ENCODE measurements around the gene PCDH15. TPM values are rescaled to one million over a fixed set of nuclear protein-coding genes. Genes with fewer than 3 reads are reported as not detected.

PCDH15 gene
- total RNA-seq, 2 experiments from 2014 or later = not detected

DNA sequence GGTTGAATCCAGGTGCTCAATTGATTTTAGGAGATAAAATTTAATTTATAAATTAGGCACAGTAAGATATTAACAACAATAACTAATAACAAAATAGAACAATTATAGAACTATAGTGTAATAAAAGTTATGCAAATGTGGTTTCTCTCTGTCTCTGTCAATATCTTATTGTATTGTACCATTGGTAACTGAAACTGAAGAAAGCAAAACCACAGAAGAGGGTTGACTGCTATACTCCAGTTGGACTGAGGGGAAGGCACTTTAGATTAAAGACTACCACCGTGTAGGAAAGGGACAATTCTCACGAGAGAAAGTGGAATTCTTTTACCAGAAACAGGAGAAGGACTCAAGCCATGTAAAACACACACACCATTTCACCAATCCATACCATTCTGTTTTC lies 967.1 kb downstream of the PCDH15 start:
- POLR2A ChIA-PET = no interaction called here
- no peaks in the 10 kb centered on the region for H3K27me3 Mint-ChIP-seq
- intact Hi-C loops (cut with DNase I, micrococcal nuclease) = no loop called here

DNA sequence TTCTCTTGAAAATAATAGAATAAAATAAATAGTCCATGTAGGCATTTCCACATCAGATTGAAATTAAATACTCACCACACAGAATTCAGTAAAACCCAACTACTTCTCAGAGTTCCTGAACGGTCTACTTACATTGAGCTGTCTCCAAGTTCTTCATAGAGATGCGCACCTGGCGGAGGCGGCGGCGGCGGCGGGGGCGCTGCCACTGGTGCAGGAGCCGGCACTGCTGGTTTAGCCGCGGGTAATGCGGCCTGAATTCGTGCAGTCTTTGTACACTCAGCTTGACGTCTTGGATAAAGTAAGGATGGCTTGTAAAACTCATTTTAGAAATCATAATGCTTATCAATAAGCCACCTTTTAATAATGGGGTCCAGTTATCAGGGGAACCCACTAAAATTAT lies 973.8 kb downstream of the PCDH15 start:
- intact Hi-C loops (cut with DNase I, micrococcal nuclease) = no loop called here
- Mint-ChIP-seq H3K27me3 (no peaks in the 10 kb centered on the region), H3K4me1 (ENCODE audit: low read depth) (no peaks in the 10 kb centered on the region), H3K27ac (no peak overlapping the region), H3K4me3 (no peak overlapping the region), H3K9me3 (peaks cover 7% of the 10 kb centered on the region), H3K36me3 (ENCODE audit: low read depth) (no peaks in the 10 kb centered on the region)
- H3K27me3 ChIP-seq (ENCODE audit: control insufficient read depth in 1 of 2, insufficient read depth in 2 of 2, low read length in 2 of 2) = no peaks in the 10 kb centered on the region
- CTCF ChIA-PET = no interaction called here
- TF ChIP-seq CTCF (IDR thresholded peaks at IDR 0.05) = no peak
- no peaks in the 10 kb centered on the region for H3K36me3 ChIP-seq (ENCODE audit: insufficient read depth, low read length)
- no peaks in the 10 kb centered on the region for H3K4me1 ChIP-seq (ENCODE audit: insufficient read depth, low read length)
- DNase-seq (no peak), ATAC-seq (ENCODE audit: poor library complexity) (no peak)
- peaks cover 0 to 4% of the 10 kb centered on the region in 2 experiments for H3K9me3 ChIP-seq (ENCODE audit: control insufficient read depth in 1 of 2, insufficient read depth in 1 of 2, low read length in 2 of 2)
- POLR2A ChIA-PET = no interaction called here
- no peak overlapping the region for H3K27ac ChIP-seq (ENCODE audit: low read depth in 1 of 2, low read length in 2 of 2)
- no peak overlapping the region for H3K4me3 ChIP-seq (ENCODE audit: low read length)

More for the DNA sequence above, 967.1 kb downstream of the PCDH15 start:
- H3K36me3 Mint-ChIP-seq (ENCODE audit: low read depth) = no peaks in the 10 kb centered on the region
- Histone ChIP-seq H3K27me3 (ENCODE audit: control insufficient read depth in 1 of 2, insufficient read depth in 2 of 2, low read length in 2 of 2) (no peaks in the 10 kb centered on the region), H3K4me3 (ENCODE audit: low read length) (no peak overlapping the region), H3K9me3 (ENCODE audit: control insufficient read depth in 1 of 2, insufficient read depth in 1 of 2, low read length in 2 of 2) (no peaks in the 10 kb centered on the region), H3K4me1 (ENCODE audit: insufficient read depth, low read length) (no peaks in the 10 kb centered on the region), H3K27ac (ENCODE audit: low read depth in 1 of 2, low read length in 2 of 2) (no peak overlapping the region), H3K36me3 (ENCODE audit: insufficient read depth, low read length) (no peaks in the 10 kb centered on the region)
- no peak for TF ChIP-seq CTCF (IDR thresholded peaks at IDR 0.05)
- no peak for DNase-seq
- no peak for ATAC-seq (ENCODE audit: poor library complexity)
- no peaks in the 10 kb centered on the region for H3K4me1 Mint-ChIP-seq (ENCODE audit: low read depth)
- no peak overlapping the region for H3K27ac Mint-ChIP-seq
- H3K9me3 Mint-ChIP-seq = peaks cover 6% of the 10 kb centered on the region
- H3K4me3 Mint-ChIP-seq = no peak overlapping the region
- CTCF ChIA-PET = no interaction called here

DNA sequence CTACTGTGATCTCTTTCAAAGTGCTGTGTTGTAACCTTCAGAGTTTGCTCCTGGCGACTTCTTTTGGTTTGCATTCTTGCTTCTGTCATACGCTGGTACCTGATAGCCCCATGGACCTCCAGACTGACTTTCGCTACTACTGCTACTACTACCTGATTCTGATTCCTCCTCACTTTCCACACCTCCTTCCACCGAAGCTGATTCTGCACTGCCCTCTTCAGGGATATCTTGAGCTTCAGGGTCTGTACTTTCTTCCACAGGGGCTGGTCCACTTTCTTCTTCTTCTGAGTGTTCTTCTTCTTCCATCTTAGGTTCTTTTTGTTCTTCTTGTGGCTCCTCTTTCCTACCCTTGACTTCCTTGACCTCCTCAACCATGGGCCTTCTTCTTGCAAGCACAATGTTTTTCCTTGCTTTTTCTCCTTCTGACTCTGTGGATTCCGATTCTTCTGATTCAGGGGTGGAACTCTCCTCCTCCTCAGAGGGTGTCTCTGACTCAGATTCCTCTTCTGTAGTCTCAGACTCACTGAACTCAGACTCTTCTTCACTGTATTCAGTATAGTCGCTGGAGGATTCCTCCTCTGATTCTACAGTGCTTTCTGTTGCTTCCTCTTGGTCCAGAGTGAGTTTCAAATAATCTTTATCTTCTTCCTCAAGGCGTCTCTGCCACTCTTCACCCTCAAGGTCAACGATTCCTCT lies 992.2 kb downstream of the PCDH15 start:
- Histone ChIP-seq H3K27ac (ENCODE audit: low read depth in 1 of 2, low read length in 2 of 2) (no peak overlapping the region), H3K4me3 (ENCODE audit: low read length) (no peak overlapping the region), H3K36me3 (ENCODE audit: insufficient read depth, low read length) (no peaks in the 10 kb centered on the region), H3K9me3 (ENCODE audit: control insufficient read depth in 1 of 2, insufficient read depth in 1 of 2, low read length in 2 of 2) (peaks cover 0 to 4% of the 10 kb centered on the region in 2 experiments), H3K4me1 (ENCODE audit: insufficient read depth, low read length) (no peaks in the 10 kb centered on the region), H3K27me3 (ENCODE audit: control insufficient read depth in 1 of 2, insufficient read depth in 2 of 2, low read length in 2 of 2) (no peaks in the 10 kb centered on the region)
- no peaks in the 10 kb centered on the region for H3K4me1 Mint-ChIP-seq (ENCODE audit: low read depth)
- POLR2A ChIA-PET = no interaction called here
- CTCF ChIA-PET = interaction anchor here (1.4 kb wide), 1 partner anchor 8 kb away, joined by 4 read pairs; no protein-coding TSS in a partner anchor
- H3K9me3 Mint-ChIP-seq = no peaks in the 10 kb centered on the region
- H3K36me3 Mint-ChIP-seq (ENCODE audit: low read depth) = no peaks in the 10 kb centered on the region
- intact Hi-C loops (cut with DNase I, micrococcal nuclease) = no loop called here
- ATAC-seq (ENCODE audit: poor library complexity) = no peak
- no peak for TF ChIP-seq CTCF (IDR thresholded peaks at IDR 0.05)
- DNase-seq = no peak
- no peak overlapping the region for H3K4me3 Mint-ChIP-seq
- H3K27me3 Mint-ChIP-seq = no peaks in the 10 kb centered on the region
- H3K27ac Mint-ChIP-seq = no peak overlapping the region

All from CD4-positive, alpha-beta T cell (primary cell).